GM10266 (cell line): Measurements from ENCODE around the gene MTA1.

ENCODE experiments used
- DNase-seq: peaks from one replicate; pipeline ENCODE4 v3.0.0; 2012; ENCODE audit errors: extremely low spot score
- CTCF ChIP-seq: IDR thresholded peaks from 2 replicates; pipeline ENCODE4 v1.5.1; 2012; ENCODE audit warnings: mild to moderate bottlenecking, low read depth; ENCODE audit not compliant: control insufficient read depth, insufficient read depth; ENCODE audit errors: missing control alignments

Gene MTA1

DNA sequence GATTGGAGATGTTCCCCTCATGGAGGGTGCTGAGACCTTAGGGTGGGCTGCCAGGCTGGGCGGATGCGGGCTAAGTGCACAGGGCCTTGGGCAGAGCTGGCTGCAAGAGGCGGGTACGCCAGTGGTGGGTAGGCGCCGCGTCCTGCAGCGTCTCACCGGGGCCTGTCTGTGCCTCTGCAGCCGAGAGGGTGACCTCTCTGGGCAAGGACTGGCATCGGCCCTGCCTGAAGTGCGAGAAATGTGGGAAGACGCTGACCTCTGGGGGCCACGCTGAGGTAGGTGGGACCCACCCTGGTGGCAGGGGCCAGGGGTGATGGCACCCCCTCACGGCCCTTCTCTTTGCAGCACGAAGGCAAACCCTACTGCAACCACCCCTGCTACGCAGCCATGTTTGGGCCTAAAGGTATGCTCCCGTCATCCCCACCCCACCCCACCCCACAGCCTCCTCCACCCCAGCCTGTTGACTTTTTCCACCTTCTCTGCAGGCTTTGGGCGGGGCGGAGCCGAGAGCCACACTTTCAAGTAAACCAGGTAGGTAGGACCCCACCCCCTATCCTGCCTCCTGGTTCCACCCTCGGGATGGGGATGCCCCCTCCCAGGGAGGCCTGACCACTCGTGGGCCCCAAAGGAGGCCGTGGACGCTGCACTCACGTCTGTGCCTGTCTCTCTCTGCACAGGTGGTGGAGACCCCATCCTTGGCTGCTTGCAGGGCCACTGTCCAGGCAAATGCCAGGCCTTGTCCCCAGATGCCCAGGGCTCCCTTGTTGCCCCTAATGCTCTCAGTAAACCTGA is 68.6 kb downstream of the MTA1 start:
- peak; percentile 7 for TF ChIP-seq CTCF
- DNase-seq, result no peak

DNA sequence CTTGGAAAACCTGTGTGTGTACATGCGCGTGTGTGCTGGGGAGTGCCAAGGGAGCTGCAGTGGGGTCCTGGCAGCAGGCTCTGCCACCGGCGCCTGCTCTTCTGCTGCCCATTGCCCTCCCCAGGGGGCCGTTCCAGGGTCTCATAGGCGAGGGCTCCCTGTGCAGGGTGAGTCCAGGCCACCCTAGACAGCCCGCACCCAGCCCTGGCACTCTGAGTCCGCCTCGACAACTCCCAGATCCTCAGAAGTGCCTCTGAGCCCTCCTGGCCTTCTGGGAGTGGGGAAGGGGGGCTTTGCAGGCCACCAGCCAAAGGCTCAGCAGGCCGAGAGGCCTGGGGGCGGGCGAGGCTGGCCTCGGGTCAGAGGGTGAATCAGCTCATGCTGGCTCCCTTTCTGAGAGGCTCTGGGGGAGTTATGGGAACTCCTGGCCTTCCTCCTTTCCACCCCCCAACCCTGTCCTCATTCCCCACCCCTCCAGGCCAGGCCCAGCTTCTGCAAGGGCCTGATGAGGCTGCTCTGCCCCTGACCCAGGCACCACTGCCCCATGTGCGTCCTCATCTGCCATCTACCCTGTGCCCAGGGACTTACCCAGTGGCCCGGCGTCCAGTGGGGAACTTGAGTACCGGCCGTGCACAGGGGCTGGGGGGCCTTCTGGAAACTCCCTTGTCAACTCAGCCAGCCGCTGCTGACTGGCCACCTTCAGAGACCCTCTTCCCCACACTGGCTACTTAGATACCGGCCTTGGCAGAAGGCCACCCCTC is 69.3 kb downstream of the MTA1 start:
- TF ChIP-seq CTCF, result no peak
- DNase-seq, result no peak

DNA sequence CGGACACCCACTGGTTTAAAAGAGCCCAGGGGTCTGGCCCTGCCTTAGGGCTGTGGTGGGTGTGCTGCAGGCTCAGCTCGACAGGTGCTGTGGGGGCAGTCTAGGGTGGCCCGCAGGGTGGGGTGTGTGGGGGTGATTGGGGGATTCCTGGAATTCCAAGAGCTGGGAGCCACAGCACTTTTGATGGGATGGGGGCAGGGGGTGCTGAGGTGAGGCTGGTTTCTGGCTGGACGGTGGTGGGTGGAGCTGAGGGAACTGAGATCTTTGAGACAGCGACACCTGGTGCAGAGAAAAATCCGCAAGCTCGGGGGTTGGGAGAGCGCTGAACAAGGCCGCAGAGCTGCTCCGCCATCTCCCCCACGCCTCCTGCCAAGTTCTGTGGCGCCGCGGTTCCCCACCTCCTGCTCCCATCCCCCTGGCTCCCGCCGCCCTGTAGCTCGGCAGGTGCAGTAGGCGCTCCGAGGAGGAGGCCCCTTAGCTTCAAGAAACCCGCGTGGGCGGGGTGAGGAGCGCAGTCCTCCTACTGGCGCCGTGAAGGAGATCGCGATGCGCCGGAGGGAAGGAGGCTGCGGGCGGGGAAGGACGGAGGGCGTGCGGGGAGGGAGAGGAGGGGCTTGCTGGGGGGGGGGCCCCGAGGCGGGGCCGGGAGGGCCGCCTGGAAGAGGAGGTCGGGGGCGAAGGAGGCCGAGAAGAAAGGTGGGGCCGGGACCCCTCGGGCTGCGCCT is 70.1 kb downstream of the MTA1 start:
- peak; percentile 74 for TF ChIP-seq CTCF
- peak; percentile 88 for DNase-seq

GRCh38 chr14:105490267-105490571 is 70.6 kb downstream of the MTA1 start:
- no peak for DNase-seq
- no peak for TF ChIP-seq CTCF

DNA sequence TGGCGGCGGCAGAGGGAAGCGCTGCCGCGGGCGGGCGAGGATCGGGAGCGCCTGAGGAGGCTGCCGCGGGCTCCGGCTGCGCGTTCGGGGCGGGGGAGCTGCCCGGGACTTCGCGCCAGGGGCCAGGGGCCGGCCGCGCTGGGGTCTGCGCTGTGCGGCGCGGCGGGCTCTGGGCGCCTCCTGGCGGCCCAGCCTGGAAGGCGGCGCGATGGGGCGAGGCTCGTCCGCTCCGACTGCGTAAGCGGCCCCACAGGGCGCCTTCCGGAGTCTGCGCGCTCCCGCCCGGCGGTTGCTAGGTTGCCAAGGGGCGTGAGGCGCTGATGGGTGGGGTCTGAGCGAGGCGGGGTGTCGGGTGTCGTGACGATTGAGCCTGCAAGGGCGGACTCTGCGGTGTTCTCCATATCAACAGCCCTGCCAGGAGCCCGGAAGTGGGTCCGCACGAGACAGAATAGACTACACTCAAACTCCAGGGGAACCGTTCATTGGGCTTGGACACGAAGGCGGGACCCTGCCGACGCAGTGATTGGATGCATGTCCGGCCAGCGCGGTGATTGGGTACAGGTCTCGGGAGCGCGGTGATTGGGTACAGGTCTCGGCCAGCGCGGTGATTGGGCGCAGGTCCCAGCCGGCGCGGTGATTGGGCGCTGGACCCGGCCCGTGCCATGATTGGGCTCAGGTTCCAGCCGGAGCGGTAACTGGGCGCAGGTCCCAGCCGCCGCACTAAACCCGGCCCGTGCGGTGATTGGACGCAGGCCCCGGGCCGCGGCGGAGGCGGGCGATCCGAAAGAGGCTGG is 71.1 kb downstream of the MTA1 start, which contains the start of gene TEDC1:
Gene TEDC1 (plus strand): TSS at position 675 of the 794 bp plus-strand sequence. CDS start 130 bp downstream, outside the sequence.
- peak; percentile 98 for DNase-seq
- TF ChIP-seq CTCF, result peak; percentile 99

- peak; percentile 97 for DNase-seq
- TF ChIP-seq CTCF, result no peak
These were observed 71.8 kb downstream of the MTA1 start for GRCh38 chr14:105491366-105491973.
